AG04450 (cell line): ENCODE data around the gene SKIC8. TPM values are rescaled to one million over a fixed set of nuclear protein-coding genes. Genes with fewer than 3 reads are reported as not detected.

Experiments used
- polyA plus RNA-seq: library from polyadenylated mRNA; depleted of rRNA; stranded (reverse); fragments of >200 nt; gene quantifications from 2 replicates; pipeline ENCODE4 v1.2.3, GENCODE V29; 2011; rRNA removed
- small RNA-seq: library from RNA; depleted of rRNA; stranded (forward); fragments of <200 nt; gene quantifications from one replicate; pipeline ENCODE3, GENCODE V24; 2012; ENCODE audit warnings: low read depth; ENCODE audit not compliant: insufficient read length

SKIC8 gene
- polyA plus RNA-seq, 1 experiment = 92.0 TPM

Small RNAs within 50 kb of the gene (small RNA-seq; reads per million reads assigned to genes)
- not detected for gene AC090607.5

Other genes starting within 250 kb of the SKIC8 start
- gene TBC1D2B, start 221.9 kb downstream of the SKIC8 start, polyA plus RNA-seq = 42.0 and 42.5 TPM in 2 replicates
- 0.04 TPM in 1 of 2 replicates, not detected in the other for gene SH2D7, start 207.0 kb downstream of the SKIC8 start, polyA plus RNA-seq
- 2.7 and 3.7 TPM in 2 replicates for gene CIB2, start 168.2 kb downstream of the SKIC8 start, polyA plus RNA-seq
- gene IDH3A, start 150.2 kb downstream of the SKIC8 start, polyA plus RNA-seq = 57.0 and 69.1 TPM in 2 replicates
- 0.02 TPM in 1 of 2 replicates, not detected in the other for gene ACSBG1, start 65.0 kb downstream of the SKIC8 start, polyA plus RNA-seq
- gene DNAJA4, start 35.0 kb downstream of the SKIC8 start, polyA plus RNA-seq = 2.1 and 2.5 TPM in 2 replicates
- not detected in 2 replicates for gene CRABP1, start 40.7 kb upstream of the SKIC8 start, polyA plus RNA-seq
- gene IREB2, start 138.6 kb upstream of the SKIC8 start, polyA plus RNA-seq = 21.5 and 30.4 TPM in 2 replicates
- 3.6 and 4.1 TPM in 2 replicates for gene HYKK, start 208.0 kb upstream of the SKIC8 start, polyA plus RNA-seq
- gene PSMA4, start 240.8 kb upstream of the SKIC8 start, polyA plus RNA-seq = 270 and 395 TPM in 2 replicates